HG02870 (cell line): ENCODE results near the gene YJEFN3.

Experiments
- ATAC-seq: cut with Tn5 transposase; IDR thresholded peaks from one replicate; pipeline ENCODE4 v1.9.1; 2021; ENCODE audit warnings: mild to moderate bottlenecking, moderate library complexity; ENCODE audit not compliant: unreplicated experiment

The YJEFN3 gene

GRCh38 chr19:19517235-19517619 is 11.5 kb upstream of the YJEFN3 start:
- no peak for ATAC-seq

GRCh38 chr19:19520989-19521388 is 7.7 kb upstream of the YJEFN3 start:
- ATAC-seq: no peak

- ATAC-seq: no peak
These were observed 5.5 kb upstream of the YJEFN3 start for GRCh38 chr19:19523177-19523576.

- no peak for ATAC-seq
These were observed 4.7 kb upstream of the YJEFN3 start for GRCh38 chr19:19524053-19524452.

- no peak for ATAC-seq
These were observed 2.9 kb upstream of the YJEFN3 start for GRCh38 chr19:19525611-19526380.

GRCh38 chr19:19526581-19527370 is 1.9 kb upstream of the YJEFN3 start:
- ATAC-seq: no peak

GRCh38 chr19:19527371-19527656 is 1.4 kb upstream of the YJEFN3 start:
- ATAC-seq: no peak

GRCh38 chr19:19527674-19528625 is 761 bp upstream of the YJEFN3 start:
- ATAC-seq: no peak

- ATAC-seq: no peak
These were observed 1.2 kb downstream of the YJEFN3 start for GRCh38 chr19:19529783-19530422.

- ATAC-seq: no peak
These were observed 1.7 kb downstream of the YJEFN3 start for GRCh38 chr19:19530423-19530804.

GRCh38 chr19:19530889-19531288 is 2.2 kb downstream of the YJEFN3 start:
- ATAC-seq: no peak

- no peak for ATAC-seq
These were observed 3.5 kb downstream of the YJEFN3 start for GRCh38 chr19:19531951-19532805.

- ATAC-seq: no peak
These were observed 4.3 kb downstream of the YJEFN3 start for GRCh38 chr19:19532806-19533701.

- no peak for ATAC-seq
These were observed 5.1 kb downstream of the YJEFN3 start for GRCh38 chr19:19533841-19534240.

- no peak for ATAC-seq
These were observed 6.0 kb downstream of the YJEFN3 start for GRCh38 chr19:19534556-19535265.

- ATAC-seq: no peak
These were observed 6.8 kb downstream of the YJEFN3 start for GRCh38 chr19:19535311-19536191.
